KOPT-K1 (cell line): ENCODE results near the gene BICDL2.

Source experiments
- H3K27ac ChIP-seq: fragments of 200-600 bp; sonication (generic); 2 replicates; pipeline ENCODE4 v1.5.1; 2016; ENCODE audit warnings: antibody characterized with exemption, mild to moderate bottlenecking, low read depth, low read length; ENCODE audit not compliant: poor library complexity, severe bottlenecking
- H3K36me3 ChIP-seq: fragments of 200-600 bp; sonication (generic); 2 replicates; pipeline ENCODE4 v1.5.1; 2017; ENCODE audit warnings: antibody characterized with exemption, mild to moderate bottlenecking, low read length, moderate library complexity; ENCODE audit not compliant: insufficient read depth
- H3K9me3 ChIP-seq: fragments of 200-600 bp; sonication (generic); 2 replicates; pipeline ENCODE4 v1.5.1; 2017; ENCODE audit warnings: antibody characterized with exemption, low read length, mild to moderate bottlenecking; ENCODE audit not compliant: insufficient read depth, poor library complexity, severe bottlenecking

Gene BICDL2

GRCh38 chr16:3003582-3004270 is 33.0 kb downstream of the BICDL2 start:
- no peaks in the 10 kb centered on the region for H3K36me3 ChIP-seq
- no peak overlapping the region for H3K27ac ChIP-seq
- H3K9me3 ChIP-seq = no peaks in the 10 kb centered on the region

- H3K9me3 ChIP-seq = no peaks in the 10 kb centered on the region
- no peak overlapping the region for H3K27ac ChIP-seq
- H3K36me3 ChIP-seq = no peaks in the 10 kb centered on the region
Measured at GRCh38 chr16:3001316-3001715, 35.4 kb downstream of the BICDL2 start.

GRCh38 chr16:3000540-3000939 is 36.2 kb downstream of the BICDL2 start:
- H3K36me3 ChIP-seq = no peaks in the 10 kb centered on the region
- no peak overlapping the region for H3K27ac ChIP-seq
- H3K9me3 ChIP-seq = no peaks in the 10 kb centered on the region

GRCh38 chr16:2999929-3000328 is 36.8 kb downstream of the BICDL2 start:
- Histone ChIP-seq H3K9me3 (no peaks in the 10 kb centered on the region), H3K27ac (no peak overlapping the region), H3K36me3 (no peaks in the 10 kb centered on the region)

- H3K27ac ChIP-seq = no peak overlapping the region
- H3K36me3 ChIP-seq = no peaks in the 10 kb centered on the region
- H3K9me3 ChIP-seq = no peaks in the 10 kb centered on the region
Measured at GRCh38 chr16:2996298-2996697, 40.4 kb downstream of the BICDL2 start.

GRCh38 chr16:2992383-2993081 is 44.2 kb downstream of the BICDL2 start:
- Histone ChIP-seq H3K27ac (no peak overlapping the region), H3K36me3 (no peaks in the 10 kb centered on the region)

GRCh38 chr16:2991566-2992261 is 45.0 kb downstream of the BICDL2 start:
- Histone ChIP-seq H3K27ac (no peak overlapping the region), H3K36me3 (no peaks in the 10 kb centered on the region), H3K9me3 (no peaks in the 10 kb centered on the region)

More at GRCh38 chr16:2992383-2993081, 44.2 kb downstream of the BICDL2 start:
- H3K9me3 ChIP-seq = no peaks in the 10 kb centered on the region

- Histone ChIP-seq H3K27ac (no peak overlapping the region), H3K36me3 (no peaks in the 10 kb centered on the region), H3K9me3 (no peaks in the 10 kb centered on the region)
Measured at GRCh38 chr16:2990891-2991290, 45.9 kb downstream of the BICDL2 start.

GRCh38 chr16:2988590-2989099 is 48.1 kb downstream of the BICDL2 start:
- no peaks in the 10 kb centered on the region for H3K9me3 ChIP-seq
- H3K27ac ChIP-seq = no peak overlapping the region
- H3K36me3 ChIP-seq = no peaks in the 10 kb centered on the region

- no peaks in the 10 kb centered on the region for H3K36me3 ChIP-seq
- H3K9me3 ChIP-seq = no peaks in the 10 kb centered on the region
- H3K27ac ChIP-seq = no peak overlapping the region
Measured at GRCh38 chr16:2987833-2988232, 48.9 kb downstream of the BICDL2 start.

- Histone ChIP-seq H3K36me3 (no peaks in the 10 kb centered on the region), H3K9me3 (no peaks in the 10 kb centered on the region), H3K27ac (no peak overlapping the region)
Measured at GRCh38 chr16:2987286-2987685, 49.5 kb downstream of the BICDL2 start.

GRCh38 chr16:2986623-2987188 is 50.0 kb downstream of the BICDL2 start:
- Histone ChIP-seq H3K36me3 (no peaks in the 10 kb centered on the region), H3K9me3 (no peaks in the 10 kb centered on the region), H3K27ac (no peak overlapping the region)

- Histone ChIP-seq H3K9me3 (no peaks in the 10 kb centered on the region), H3K27ac (no peak overlapping the region)
Measured at GRCh38 chr16:2985893-2986355, 50.8 kb downstream of the BICDL2 start.

GRCh38 chr16:2985462-2985861 is 51.3 kb downstream of the BICDL2 start:
- Histone ChIP-seq H3K27ac (no peak overlapping the region), H3K9me3 (no peaks in the 10 kb centered on the region), H3K36me3 (no peaks in the 10 kb centered on the region)

More at GRCh38 chr16:2985893-2986355, 50.8 kb downstream of the BICDL2 start:
- no peaks in the 10 kb centered on the region for H3K36me3 ChIP-seq

- Histone ChIP-seq H3K27ac (no peak overlapping the region), H3K9me3 (no peaks in the 10 kb centered on the region), H3K36me3 (no peaks in the 10 kb centered on the region)
Measured at GRCh38 chr16:2983706-2984136, 53.0 kb downstream of the BICDL2 start.
